Uterus (tissue), 4 donors: ENCODE data around the gene TMEM120B. TPM values are rescaled to one million over a fixed set of nuclear protein-coding genes. Genes with fewer than 3 reads are reported as not detected.

Experiments
- DNase-seq, 2 donors: peaks; one replicate each; pipeline ENCODE4 v3.0.0-alpha.2; 2019 to 2020
- H3K27ac ChIP-seq, 2 donors: fragments of 200-600 bp; sonication (generic); 1 replicate in 1 of 2; 2 replicates in 1 of 2; pipeline ENCODE4 v1.5.1; 2016 to 2018
- H3K27me3 ChIP-seq, 2 donors: fragments of 200-600 bp; sonication (generic); one replicate each; pipeline ENCODE4 v1.5.1; 2018 to 2019; ENCODE audit warnings: control low read depth in 1 of 2
- H3K36me3 ChIP-seq, 2 donors: fragments of 200-600 bp; sonication (generic); one replicate each; pipeline ENCODE4 v1.5.1; 2019; ENCODE audit warnings: control low read depth in 1 of 2
- H3K4me1 ChIP-seq, 2 donors: fragments of 200-600 bp; sonication (generic); one replicate each; pipeline ENCODE4 v1.5.1; 2018 to 2019; ENCODE audit warnings: control low read depth in 1 of 2
- H3K4me3 ChIP-seq, 2 donors: fragments of 200-600 bp; sonication (generic); 1 replicate in 1 of 2; 2 replicates in 1 of 2; pipeline ENCODE4 v1.5.1; 2018 to 2019; ENCODE audit warnings: mild to moderate bottlenecking in 1 of 2
- H3K9me3 ChIP-seq, 2 donors: fragments of 200-600 bp; sonication (generic); one replicate each; pipeline ENCODE4 v1.5.1; 2019; ENCODE audit warnings: control low read depth in 1 of 2
- CTCF ChIP-seq, 4 experiments: fragments of 200-600 bp in 2 of 4; fragments of 450-650 bp in 2 of 4; sonication (generic) in 2 of 4; IDR thresholded peaks; one replicate each; pipeline ENCODE4 v1.5.1; 2016 to 2019; ENCODE audit warnings: antibody characterized with exemption in 4 of 4, mild to moderate bottlenecking in 2 of 4, moderate library complexity in 1 of 4
- POLR2A ChIP-seq, 2 donors: fragments of 450-650 bp; IDR thresholded peaks; one replicate each; pipeline ENCODE4 v1.6.1; 2016; ENCODE audit warnings: antibody characterized with exemption in 2 of 2, mild to moderate bottlenecking in 1 of 2, moderate library complexity in 1 of 2
- intact Hi-C: fragments of 100-400 bp; cut with DNase I; formaldehyde crosslinking; loops from one replicate; pipeline ENCODE4 v1.15.1; 2023; ENCODE audit warnings: low total_unique reads
- total RNA-seq, 4 donors: library from RNA; depleted of rRNA in 3 of 4; stranded (reverse); fragments of >200 nt in 3 of 4; gene quantifications; one replicate each; pipeline versions ENCODE4 v1.1.0 to v1.2.4, GENCODE V29; 2014 to 2023
- donor health status: DM: yes; HTN: yes; CAD: no.

The TMEM120B gene
- total RNA-seq, 4 donors from 2014 or later = 1.0 to 35.2 (median 19.6) TPM

GRCh38 chr12:121792607-121793439 is 80.3 kb downstream of the TMEM120B start:
- TF ChIP-seq POLR2A (IDR thresholded peaks at IDR 0.05) (no peak), CTCF (IDR thresholded peaks at IDR 0.05) (no peak)
- H3K4me3 ChIP-seq = peak overlapping the region; percentile 42 to 44
- H3K36me3 ChIP-seq = no peaks in the 10 kb centered on the region
- no peaks in the 10 kb centered on the region for H3K9me3 ChIP-seq
- no peak for DNase-seq
- H3K27me3 ChIP-seq = no peaks in the 10 kb centered on the region
- intact Hi-C loops = loop anchor here (5.0 kb wide), 1 partner anchor 96 kb away; no protein-coding TSS in a partner anchor
- H3K27ac ChIP-seq = peak overlapping the region; percentile 81 to 100
- peaks cover 21 to 38% of the 10 kb centered on the region in 2 donors for H3K4me1 ChIP-seq

GRCh38 chr12:121793440-121793837 is 80.9 kb downstream of the TMEM120B start, which contains the start of gene RHOF:
Gene RHOF (minus strand): TSS chr12:121793688. CDS start chr12:121793633, 55 bp downstream.
- peak within 1 kb of the TSS; percentile 100 for H3K27ac ChIP-seq
- peak within 1 kb of the TSS; percentile 42 to 44 for H3K4me3 ChIP-seq
- H3K36me3 ChIP-seq = no peaks in the 10 kb centered on the region
- H3K27me3 ChIP-seq = no peaks in the 10 kb centered on the region
- TF ChIP-seq POLR2A (IDR thresholded peaks at IDR 0.05) (peak in 1 of 2 donors; percentile 25), CTCF (IDR thresholded peaks at IDR 0.05) (no peak)
- H3K4me1 ChIP-seq = peaks cover 27 to 43% of the 10 kb centered on the region in 2 donors
- no peak for DNase-seq
- H3K9me3 ChIP-seq = no peaks in the 10 kb centered on the region
- intact Hi-C loops = loop anchor here (5.0 kb wide), 1 partner anchor 96 kb away; no protein-coding TSS in a partner anchor

- peak; percentile 90 to 94 for DNase-seq
- Histone ChIP-seq H3K4me1 (peaks cover 33 to 47% of the 10 kb centered on the region in 2 donors), H3K36me3 (no peaks in the 10 kb centered on the region), H3K27ac (peak overlapping the region; percentile 100), H3K27me3 (no peaks in the 10 kb centered on the region), H3K9me3 (no peaks in the 10 kb centered on the region), H3K4me3 (peak overlapping the region; percentile 42 to 44)
- TF ChIP-seq CTCF (IDR thresholded peaks at IDR 0.05) = peak; percentile 99 to 100 (median 100)
- peak; percentile 25 to 54 for TF ChIP-seq POLR2A (IDR thresholded peaks at IDR 0.05)
- intact Hi-C loops = loop anchor here (5.0 kb wide), 1 partner anchor 97 kb away; no protein-coding TSS in a partner anchor
These were observed 81.4 kb downstream of the TMEM120B start for GRCh38 chr12:121793838-121794533.

GRCh38 chr12:121794534-121795033 is 82.0 kb downstream of the TMEM120B start:
- intact Hi-C loops = loop anchor here (1.0 to 5.0 kb wide), 2 partner anchors 18 to 97 kb away; no protein-coding TSS in a partner anchor
- H3K27me3 ChIP-seq = no peaks in the 10 kb centered on the region
- H3K27ac ChIP-seq = peak overlapping the region; percentile 100
- peaks cover 33 to 49% of the 10 kb centered on the region in 2 donors for H3K4me1 ChIP-seq
- no peaks in the 10 kb centered on the region for H3K36me3 ChIP-seq
- TF ChIP-seq CTCF (IDR thresholded peaks at IDR 0.05) = no peak
- TF ChIP-seq POLR2A (IDR thresholded peaks at IDR 0.05) = no peak
- peak; percentile 56 to 62 for DNase-seq
- H3K4me3 ChIP-seq = peak overlapping the region; percentile 42 to 44
- H3K9me3 ChIP-seq = no peaks in the 10 kb centered on the region
